Measurements from ENCODE around the gene SEMA4D. TPM values are rescaled to one million over a fixed set of nuclear protein-coding genes. Genes with fewer than 3 reads are reported as not detected.

The SEMA4D gene
- total and polyA plus RNA-seq, 9 of the 15 experiments (the other 6 are each of a cell fraction or from before 2014, with no cell fraction given): 0.38 to 5.1 (median 1.8) TPM

DNA sequence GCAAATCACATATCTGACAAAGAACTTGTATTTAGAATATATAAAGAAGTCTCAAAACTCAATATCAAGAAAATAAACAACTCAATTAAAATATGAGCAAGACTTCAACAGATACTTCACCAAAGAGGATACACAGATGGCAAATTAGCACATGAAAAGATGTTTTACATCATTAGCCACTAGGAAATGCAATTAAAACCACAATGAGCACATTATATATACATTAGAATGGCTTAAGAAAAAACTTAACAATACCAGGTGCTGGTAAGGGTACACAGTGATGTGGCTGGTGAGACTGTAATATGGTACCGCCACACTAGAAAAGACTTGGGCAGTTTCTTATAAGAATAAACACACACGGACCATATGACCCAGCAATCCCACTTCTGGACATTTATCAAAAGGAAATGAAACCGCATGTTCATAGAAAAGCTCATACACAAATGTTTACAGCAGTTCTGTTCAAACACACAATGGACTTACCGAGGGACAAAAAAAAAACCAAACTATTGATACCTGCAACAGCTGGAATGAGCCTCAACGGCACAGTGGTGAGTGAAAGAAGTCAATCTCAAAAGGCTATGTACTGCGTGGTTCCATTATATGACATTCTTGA lies 27.6 kb downstream of the SEMA4D start:
- Histone ChIP-seq H4K20me1 (replicated peaks; ENCODE audit: control insufficient read depth, insufficient read depth, low read length) (no peaks in the 10 kb centered on the region), H3K4me2 (ENCODE audit: insufficient read depth, low read length) (no peak overlapping the region), H3K4me3 (no peak overlapping the region), H3K36me3 (ENCODE audit: control insufficient read depth, insufficient read depth, low read length) (no peaks in the 10 kb centered on the region), H3K27me3 (ENCODE audit: control insufficient read depth in 2 of 2, insufficient read depth in 2 of 2, low read length in 2 of 2) (peaks cover 0 to 13% of the 10 kb centered on the region in 2 experiments; a peak in 2 of 5 replicates), H2AFZ (ENCODE audit: low read depth, low read length) (no peak overlapping the region), H3K4me1 (replicated peaks in 1 of 2; ENCODE audit: control insufficient read depth in 2 of 2, insufficient read depth in 2 of 2, low read length in 2 of 2) (no peaks in the 10 kb centered on the region), H3K27ac (ENCODE audit: extremely low read depth, low read depth, low read length) (no peak overlapping the region), H3K9me1 (ENCODE audit: control insufficient read depth, insufficient read depth, low read length) (no peaks in the 10 kb centered on the region), H3K9me3 (replicated peaks; ENCODE audit: control insufficient read depth, insufficient read depth, low read depth, low read length) (no peaks in the 10 kb centered on the region), H3K9ac (ENCODE audit: insufficient read depth in 1 of 2, low read depth in 2 of 2, low read length in 2 of 2) (no peak overlapping the region), H3K79me2 (ENCODE audit: control insufficient read depth, insufficient read depth, low read length) (no peaks in the 10 kb centered on the region)
- BruUV-seq (replicated peaks): no TSS peak
- in situ Hi-C loops (cut with MboI) (no loop called here), intact Hi-C loops (cut with micrococcal nuclease) (no loop called here)
- no peak for DNase-seq (ENCODE audit: extremely low read depth in 1 of 4, low spot score in 3 of 4)
- TF ChIP-seq, protein P1, sequence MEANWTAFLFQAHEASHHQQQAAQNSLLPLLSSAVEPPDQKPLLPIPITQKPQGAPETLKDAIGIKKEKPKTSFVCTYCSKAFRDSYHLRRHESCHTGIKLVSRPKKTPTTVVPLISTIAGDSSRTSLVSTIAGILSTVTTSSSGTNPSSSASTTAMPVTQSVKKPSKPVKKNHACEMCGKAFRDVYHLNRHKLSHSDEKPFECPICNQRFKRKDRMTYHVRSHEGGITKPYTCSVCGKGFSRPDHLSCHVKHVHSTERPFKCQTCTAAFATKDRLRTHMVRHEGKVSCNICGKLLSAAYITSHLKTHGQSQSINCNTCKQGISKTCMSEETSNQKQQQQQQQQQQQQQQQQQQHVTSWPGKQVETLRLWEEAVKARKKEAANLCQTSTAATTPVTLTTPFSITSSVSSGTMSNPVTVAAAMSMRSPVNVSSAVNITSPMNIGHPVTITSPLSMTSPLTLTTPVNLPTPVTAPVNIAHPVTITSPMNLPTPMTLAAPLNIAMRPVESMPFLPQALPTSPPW (CRISPR knock-in tag; IDR thresholded peaks at IDR 0.05): no peak
- TF ChIP-seq ZNF12 (CRISPR knock-in tag; IDR thresholded peaks at IDR 0.05) (no peak), NR1H2 (CRISPR knock-in tag; IDR thresholded peaks at IDR 0.05) (no peak), ZNF644 (tag; IDR thresholded peaks at IDR 0.05; ENCODE audit: low read depth) (no peak), ZNF133 (CRISPR knock-in tag; IDR thresholded peaks at IDR 0.05) (no peak), PURB (CRISPR knock-in tag; IDR thresholded peaks at IDR 0.05; ENCODE audit: low read depth) (no peak), ERF (CRISPR knock-in tag; IDR thresholded peaks at IDR 0.05) (no peak), SMARCA4 (IDR thresholded peaks at IDR 0.05) (no peak), RNF2 (IDR thresholded peaks at IDR 0.05) (no peak), KDM2B (CRISPR knock-in tag; IDR thresholded peaks at IDR 0.05) (no peak)
- WGBS (ENCODE audit: insufficient coverage, low coverage, missing lambda C conversion rate): 0% methylated on average over 5 of the region's 6 CpGs
- ATAC-seq: no peak
- FAIRE-seq: no peak
- ChIA-PET CTCF (ENCODE audit: low intra/inter-chr PET ratio) (no interaction called here), POLR2A (no interaction called here)

Data from K562 (cell line).